Esophagus muscularis mucosa (tissue), 4 donors: ENCODE data around the gene CCL11. TPM values are rescaled to one million over a fixed set of nuclear protein-coding genes. Genes with fewer than 3 reads are reported as not detected.
A peak's percentile ranks its signal among the peaks of the same experiment; 100 is the strongest.

Source experiments
- DNase-seq: peaks from one replicate; pipeline ENCODE4 v3.0.0-alpha.2; 2017; ENCODE audit errors: extremely low spot score
- H3K27ac ChIP-seq, 4 donors: fragments of 200-600 bp; sonication (generic); replicated peaks in 1 of 4; 1 replicate in 3 of 4; 2 replicates in 1 of 4; pipeline ENCODE4 v1.5.1; 2016 to 2019; ENCODE audit warnings: mild to moderate bottlenecking in 1 of 4
- H3K27me3 ChIP-seq, 4 donors: fragments of 200-600 bp; sonication (generic); one replicate each; pipeline versions ENCODE4 v1.5.1 to v1.6.0; 2016 to 2019
- H3K36me3 ChIP-seq, 4 donors: fragments of 200-600 bp; sonication (generic); one replicate each; pipeline ENCODE4 v1.5.1; 2016 to 2019
- H3K4me1 ChIP-seq, 4 donors: fragments of 200-600 bp; sonication (generic); one replicate each; pipeline ENCODE4 v1.5.1; 2016 to 2019
- H3K4me3 ChIP-seq, 4 donors: fragments of 200-600 bp; sonication (generic); 1 replicate in 2 of 4; 2 replicates in 2 of 4; pipeline ENCODE4 v1.5.1; 2016 to 2019; ENCODE audit warnings: mild to moderate bottlenecking in 4 of 4, moderate library complexity in 1 of 4
- H3K9me3 ChIP-seq, 4 donors: fragments of 200-600 bp; sonication (generic); 1 replicate in 3 of 4; 2 replicates in 1 of 4; pipeline ENCODE4 v1.5.1; 2016 to 2019
- CTCF ChIP-seq, 3 experiments: fragments of 200-600 bp in 2 of 3; fragments of 450-650 bp in 1 of 3; sonication (generic) in 2 of 3; IDR thresholded peaks; one replicate each; pipeline ENCODE4 v1.5.1; 2017 to 2019; ENCODE audit warnings: antibody characterized with exemption in 3 of 3, mild to moderate bottlenecking in 2 of 3, moderate library complexity in 1 of 3
- EP300 ChIP-seq: sonication (generic); formaldehyde crosslinking; IDR thresholded peaks from one replicate; pipeline ENCODE4 v1.6.1; 2017; ENCODE audit warnings: antibody characterized with exemption
- POLR2A ChIP-seq: fragments of 450-650 bp; IDR thresholded peaks from one replicate; pipeline ENCODE4 v1.6.1; 2017; ENCODE audit warnings: antibody characterized with exemption, moderate library complexity, mild to moderate bottlenecking, low read depth
- POLR2AphosphoS5 ChIP-seq, 2 donors: sonication (generic); formaldehyde crosslinking; IDR thresholded peaks; one replicate each; pipeline ENCODE4 v1.6.1; 2017; ENCODE audit warnings: antibody characterized with exemption in 2 of 2
- WGBS: methylation state at CpG from one replicate; pipeline ENCODE4 v1.1.5; 2018; 5-methylcytosine and 5-hydroxymethylcytosine counted together
- intact Hi-C: fragments of 100-400 bp; cut with DNase I; formaldehyde crosslinking; loops from one replicate; pipeline ENCODE4 v1.15.1; 2023
- total RNA-seq, 4 donors: library from RNA; depleted of rRNA; stranded (reverse); fragments of >200 nt; gene quantifications; one replicate each; pipeline versions ENCODE4 v1.1.0 to v1.2.1, GENCODE V29; 2016

Gene CCL11
- total RNA-seq, 4 donors from 2014 or later, result 2.0 to 8.8 (median 6.6) TPM

GRCh38 chr17:34299956-34300577 lies 14.5 kb downstream of the CCL11 start:
- H3K36me3 ChIP-seq, result no peaks in the 10 kb centered on the region
- intact Hi-C loops, result no loop called here
- H3K4me1 ChIP-seq, result peaks cover 6 to 27% (median 18%) of the 10 kb centered on the region in 4 donors
- H3K27ac ChIP-seq, result peak overlapping the region in 1 of 4 donors; percentile 7
- no peaks in the 10 kb centered on the region for H3K9me3 ChIP-seq
- no peak overlapping the region for H3K4me3 ChIP-seq
- WGBS, result 73% methylated on average over 3 of the region's 3 CpGs
- DNase-seq, result no peak
- peak in 1 of 2 donors; percentile 21 for TF ChIP-seq POLR2AphosphoS5 (IDR thresholded peaks at IDR 0.05)
- TF ChIP-seq POLR2A, result no peak
- H3K27me3 ChIP-seq, result no peaks in the 10 kb centered on the region

- DNase-seq, result no peak
- no peaks in the 10 kb centered on the region for H3K36me3 ChIP-seq
- peak overlapping the region in 3 of 4 donors; percentile 20 to 27 (median 23) for H3K27ac ChIP-seq
- no peak overlapping the region for H3K4me3 ChIP-seq
- no peaks in the 10 kb centered on the region for H3K9me3 ChIP-seq
- intact Hi-C loops, result no loop called here
- WGBS, result 57% methylated on average over 3 of the region's 3 CpGs
- H3K27me3 ChIP-seq, result no peaks in the 10 kb centered on the region
- TF ChIP-seq EP300, result no peak
- no peak for TF ChIP-seq POLR2A
- no peak for TF ChIP-seq POLR2AphosphoS5 (IDR thresholded peaks at IDR 0.05)
- no peak for TF ChIP-seq CTCF (IDR thresholded peaks at IDR 0.05)
- H3K4me1 ChIP-seq, result peaks cover 6 to 30% (median 19%) of the 10 kb centered on the region in 4 donors
Observed at GRCh38 chr17:34300652-34301370, 15.3 kb downstream of the CCL11 start.

- TF ChIP-seq POLR2A (no peak), POLR2AphosphoS5 (IDR thresholded peaks at IDR 0.05) (no peak), CTCF (IDR thresholded peaks at IDR 0.05) (no peak), EP300 (no peak)
- WGBS, result 48% methylated on average over 2 of the region's 2 CpGs
- H3K4me1 ChIP-seq, result peaks cover 18 to 41% (median 31%) of the 10 kb centered on the region in 4 donors
- no peak overlapping the region for H3K27ac ChIP-seq
- H3K4me3 ChIP-seq, result no peak overlapping the region
- intact Hi-C loops, result no loop called here
- no peaks in the 10 kb centered on the region for H3K36me3 ChIP-seq
- H3K27me3 ChIP-seq, result no peaks in the 10 kb centered on the region
- no peaks in the 10 kb centered on the region for H3K9me3 ChIP-seq
- DNase-seq, result no peak
Observed at GRCh38 chr17:34301986-34302385, 16.4 kb downstream of the CCL11 start.

- H3K36me3 ChIP-seq, result no peaks in the 10 kb centered on the region
- intact Hi-C loops, result no loop called here
- DNase-seq, result no peak
- TF ChIP-seq POLR2A (no peak), EP300 (no peak), POLR2AphosphoS5 (IDR thresholded peaks at IDR 0.05) (no peak), CTCF (IDR thresholded peaks at IDR 0.05) (no peak)
- no peak overlapping the region for H3K27ac ChIP-seq
- no peaks in the 10 kb centered on the region for H3K9me3 ChIP-seq
- peaks cover 24 to 48% (median 35%) of the 10 kb centered on the region in 4 donors for H3K4me1 ChIP-seq
- no peaks in the 10 kb centered on the region for H3K27me3 ChIP-seq
- 81% methylated on average over 1 of the region's 1 CpG for WGBS
- no peak overlapping the region for H3K4me3 ChIP-seq
Observed at GRCh38 chr17:34302636-34303035, 17.1 kb downstream of the CCL11 start.

- Histone ChIP-seq H3K27me3 (no peaks in the 10 kb centered on the region), H3K4me1 (peaks cover 28 to 53% (median 39%) of the 10 kb centered on the region in 4 donors), H3K27ac (no peak overlapping the region), H3K4me3 (no peak overlapping the region), H3K9me3 (no peaks in the 10 kb centered on the region), H3K36me3 (no peaks in the 10 kb centered on the region)
- DNase-seq, result no peak
- intact Hi-C loops, result no loop called here
- WGBS, result 84% methylated on average over 2 of the region's 2 CpGs
- TF ChIP-seq POLR2A (no peak), POLR2AphosphoS5 (IDR thresholded peaks at IDR 0.05) (no peak), EP300 (no peak), CTCF (IDR thresholded peaks at IDR 0.05) (no peak)
Observed at GRCh38 chr17:34303606-34304005, 18.1 kb downstream of the CCL11 start.
